Measurements from ENCODE around the gene FGF11.

- no peak for TF ChIP-seq FOXK2 (IDR thresholded peaks at IDR 0.05)
- TF ChIP-seq CTBP1 (IDR thresholded peaks at IDR 0.05; ENCODE audit: borderline replicate concordance) = no peak
- no peak for TF ChIP-seq NFRKB (IDR thresholded peaks at IDR 0.05)
- TF ChIP-seq HDGF (IDR thresholded peaks at IDR 0.05; ENCODE audit: borderline replicate concordance) = no peak
- TF ChIP-seq SP1 (IDR thresholded peaks at IDR 0.05) = no peak
- TF ChIP-seq BHLHE40 (IDR thresholded peaks at IDR 0.05; ENCODE audit: borderline replicate concordance) = no peak
These were observed 2.8 kb downstream of the FGF11 start for GRCh38 chr17:7442142-7442541.

Data from HEK293T (cell line).